ENCODE measurements around the gene TEX10.
"Not testable (repeated sequence)": the region's sequence is repeated elsewhere in the genome, so short reads cannot be mapped to it uniquely, and the experiment has no call there.

Gene TEX10

GRCh38 chr9:100338736-100339135, 14.0 kb downstream of the TEX10 start:
- H3K27ac ChIP-seq (ENCODE audit: low read depth, low read length); H3K9ac ChIP-seq (ENCODE audit: low read length); H3K36me3 ChIP-seq (ENCODE audit: control insufficient read depth, insufficient read depth, low read length); H3K27me3 ChIP-seq (ENCODE audit: control insufficient read depth, insufficient read depth, low read length); H3K4me1 ChIP-seq (ENCODE audit: control insufficient read depth, insufficient read depth, low read length); H3K4me3 ChIP-seq (ENCODE audit: low read length): not testable (repeated sequence)

GRCh38 chr9:100324594-100325200, 28.0 kb downstream of the TEX10 start:
- Histone ChIP-seq H3K4me3 (ENCODE audit: low read length) (no peak overlapping the region), H3K36me3 (ENCODE audit: control insufficient read depth, insufficient read depth, low read length) (peaks cover 4% of the 10 kb centered on the region), H3K4me1 (ENCODE audit: control insufficient read depth, insufficient read depth, low read length) (peaks cover 6% of the 10 kb centered on the region)

GRCh38 chr9:100322954-100323536, 29.7 kb downstream of the TEX10 start:
- H3K4me1 ChIP-seq (ENCODE audit: control insufficient read depth, insufficient read depth, low read length), result no peaks in the 10 kb centered on the region
- H3K36me3 ChIP-seq (ENCODE audit: control insufficient read depth, insufficient read depth, low read length), result peaks cover 2% of the 10 kb centered on the region
- no peaks in the 10 kb centered on the region for H3K27me3 ChIP-seq (ENCODE audit: control insufficient read depth, insufficient read depth, low read length)
- H3K4me3 ChIP-seq (ENCODE audit: low read length), result no peak overlapping the region
- H3K9ac ChIP-seq (ENCODE audit: low read length), result no peak overlapping the region
- H3K27ac ChIP-seq (ENCODE audit: low read depth, low read length), result no peak overlapping the region

More at GRCh38 chr9:100324594-100325200, 28.0 kb downstream of the TEX10 start:
- no peak overlapping the region for H3K27ac ChIP-seq (ENCODE audit: low read depth, low read length)
- H3K9ac ChIP-seq (ENCODE audit: low read length), result no peak overlapping the region
- H3K27me3 ChIP-seq (ENCODE audit: control insufficient read depth, insufficient read depth, low read length), result no peaks in the 10 kb centered on the region

GRCh38 chr9:100317706-100318105, 35.0 kb downstream of the TEX10 start:
- Histone ChIP-seq H3K27me3 (ENCODE audit: control insufficient read depth, insufficient read depth, low read length) (no peaks in the 10 kb centered on the region), H3K9ac (ENCODE audit: low read length) (no peak overlapping the region), H3K4me1 (ENCODE audit: control insufficient read depth, insufficient read depth, low read length) (no peaks in the 10 kb centered on the region), H3K36me3 (ENCODE audit: control insufficient read depth, insufficient read depth, low read length) (peaks cover 2% of the 10 kb centered on the region), H3K4me3 (ENCODE audit: low read length) (no peak overlapping the region), H3K27ac (ENCODE audit: low read depth, low read length) (no peak overlapping the region)

- no peak overlapping the region for H3K4me3 ChIP-seq (ENCODE audit: low read length)
- H3K36me3 ChIP-seq (ENCODE audit: control insufficient read depth, insufficient read depth, low read length), result no peaks in the 10 kb centered on the region
- no peaks in the 10 kb centered on the region for H3K27me3 ChIP-seq (ENCODE audit: control insufficient read depth, insufficient read depth, low read length)
- no peak overlapping the region for H3K9ac ChIP-seq (ENCODE audit: low read length)
- H3K4me1 ChIP-seq (ENCODE audit: control insufficient read depth, insufficient read depth, low read length), result no peaks in the 10 kb centered on the region
- H3K27ac ChIP-seq (ENCODE audit: low read depth, low read length), result no peak overlapping the region
These were observed 37.2 kb downstream of the TEX10 start for GRCh38 chr9:100315561-100315960.

- no peaks in the 10 kb centered on the region for H3K4me1 ChIP-seq (ENCODE audit: control insufficient read depth, insufficient read depth, low read length)
- no peaks in the 10 kb centered on the region for H3K36me3 ChIP-seq (ENCODE audit: control insufficient read depth, insufficient read depth, low read length)
- H3K27me3 ChIP-seq (ENCODE audit: control insufficient read depth, insufficient read depth, low read length), result no peaks in the 10 kb centered on the region
- H3K4me3 ChIP-seq (ENCODE audit: low read length), result no peak overlapping the region
- H3K9ac ChIP-seq (ENCODE audit: low read length), result no peak overlapping the region
- no peak overlapping the region for H3K27ac ChIP-seq (ENCODE audit: low read depth, low read length)
These were observed 42.8 kb downstream of the TEX10 start for GRCh38 chr9:100309992-100310391.

- Histone ChIP-seq H3K9ac (ENCODE audit: low read length) (no peak overlapping the region), H3K4me1 (ENCODE audit: control insufficient read depth, insufficient read depth, low read length) (no peaks in the 10 kb centered on the region), H3K27ac (ENCODE audit: low read depth, low read length) (no peak overlapping the region), H3K27me3 (ENCODE audit: control insufficient read depth, insufficient read depth, low read length) (no peaks in the 10 kb centered on the region), H3K4me3 (ENCODE audit: low read length) (no peak overlapping the region), H3K36me3 (ENCODE audit: control insufficient read depth, insufficient read depth, low read length) (no peaks in the 10 kb centered on the region)
These were observed 43.7 kb downstream of the TEX10 start for GRCh38 chr9:100308965-100309564.

GRCh38 chr9:100307080-100307479, 45.7 kb downstream of the TEX10 start:
- no peak overlapping the region for H3K27ac ChIP-seq (ENCODE audit: low read depth, low read length)
- peaks cover 4% of the 10 kb centered on the region for H3K36me3 ChIP-seq (ENCODE audit: control insufficient read depth, insufficient read depth, low read length)
- H3K4me3 ChIP-seq (ENCODE audit: low read length), result no peak overlapping the region
- no peaks in the 10 kb centered on the region for H3K27me3 ChIP-seq (ENCODE audit: control insufficient read depth, insufficient read depth, low read length)
- H3K9ac ChIP-seq (ENCODE audit: low read length), result no peak overlapping the region
- H3K4me1 ChIP-seq (ENCODE audit: control insufficient read depth, insufficient read depth, low read length), result no peaks in the 10 kb centered on the region

GRCh38 chr9:100306283-100306682, 46.5 kb downstream of the TEX10 start:
- H3K27ac ChIP-seq (ENCODE audit: low read depth, low read length), result no peak overlapping the region
- H3K9ac ChIP-seq (ENCODE audit: low read length), result no peak overlapping the region
- H3K4me3 ChIP-seq (ENCODE audit: low read length), result no peak overlapping the region
- peaks cover 8% of the 10 kb centered on the region for H3K36me3 ChIP-seq (ENCODE audit: control insufficient read depth, insufficient read depth, low read length)
- no peaks in the 10 kb centered on the region for H3K4me1 ChIP-seq (ENCODE audit: control insufficient read depth, insufficient read depth, low read length)
- no peaks in the 10 kb centered on the region for H3K27me3 ChIP-seq (ENCODE audit: control insufficient read depth, insufficient read depth, low read length)

- Histone ChIP-seq H3K27me3 (ENCODE audit: control insufficient read depth, insufficient read depth, low read length) (no peaks in the 10 kb centered on the region), H3K36me3 (ENCODE audit: control insufficient read depth, insufficient read depth, low read length) (peaks cover 10% of the 10 kb centered on the region), H3K9ac (ENCODE audit: low read length) (no peak overlapping the region), H3K4me3 (ENCODE audit: low read length) (no peak overlapping the region), H3K27ac (ENCODE audit: low read depth, low read length) (no peak overlapping the region), H3K4me1 (ENCODE audit: control insufficient read depth, insufficient read depth, low read length) (no peaks in the 10 kb centered on the region)
These were observed 49.0 kb downstream of the TEX10 start for GRCh38 chr9:100303747-100304146.

GRCh38 chr9:100298378-100298777, 54.4 kb downstream of the TEX10 start:
- H3K36me3 ChIP-seq (ENCODE audit: control insufficient read depth, insufficient read depth, low read length), result peaks cover 9% of the 10 kb centered on the region

GRCh38 chr9:100296407-100296806, 56.3 kb downstream of the TEX10 start:
- H3K4me3 ChIP-seq (ENCODE audit: low read length), result no peak overlapping the region
- no peaks in the 10 kb centered on the region for H3K27me3 ChIP-seq (ENCODE audit: control insufficient read depth, insufficient read depth, low read length)
- peaks cover 15% of the 10 kb centered on the region for H3K36me3 ChIP-seq (ENCODE audit: control insufficient read depth, insufficient read depth, low read length)
- no peaks in the 10 kb centered on the region for H3K4me1 ChIP-seq (ENCODE audit: control insufficient read depth, insufficient read depth, low read length)
- H3K9ac ChIP-seq (ENCODE audit: low read length), result no peak overlapping the region
- H3K27ac ChIP-seq (ENCODE audit: low read depth, low read length), result no peak overlapping the region

More at GRCh38 chr9:100298378-100298777, 54.4 kb downstream of the TEX10 start:
- no peak overlapping the region for H3K4me3 ChIP-seq (ENCODE audit: low read length)
- no peaks in the 10 kb centered on the region for H3K4me1 ChIP-seq (ENCODE audit: control insufficient read depth, insufficient read depth, low read length)
- H3K27me3 ChIP-seq (ENCODE audit: control insufficient read depth, insufficient read depth, low read length), result no peaks in the 10 kb centered on the region
- H3K9ac ChIP-seq (ENCODE audit: low read length), result no peak overlapping the region
- no peak overlapping the region for H3K27ac ChIP-seq (ENCODE audit: low read depth, low read length)

GRCh38 chr9:100295240-100295639, 57.5 kb downstream of the TEX10 start:
- Histone ChIP-seq H3K4me3 (ENCODE audit: low read length) (no peak overlapping the region), H3K27ac (ENCODE audit: low read depth, low read length) (no peak overlapping the region), H3K36me3 (ENCODE audit: control insufficient read depth, insufficient read depth, low read length) (peaks cover 11% of the 10 kb centered on the region), H3K9ac (ENCODE audit: low read length) (no peak overlapping the region), H3K4me1 (ENCODE audit: control insufficient read depth, insufficient read depth, low read length) (no peaks in the 10 kb centered on the region), H3K27me3 (ENCODE audit: control insufficient read depth, insufficient read depth, low read length) (no peaks in the 10 kb centered on the region)

Measured in rectal smooth muscle tissue (tissue), 1 donor.